Activated B cell treated with CpG ODN at 0.5 μM for 24 hours (primary cell): ENCODE results near the gene SDC1. TPM values are rescaled to one million over a fixed set of nuclear protein-coding genes. Genes with fewer than 3 reads are reported as not detected.

Source experiments
- ATAC-seq: fragments of 200-7000 bp; cut with Tn5 transposase; one replicate; pipeline ENCODE4 v1.10.0; 2021; ENCODE audit warnings: low read depth, mild to moderate bottlenecking, moderate library complexity
- CTCF ChIA-PET: fragments of 350-600 bp; sonication (Branson Sonifier 250); formaldehyde crosslinking; loops from one replicate; lab custom pipeline; 2021; ENCODE audit warnings: antibody characterized with exemption; lab: Charles Lee
- POLR2A ChIA-PET: fragments of 350-600 bp; sonication (Branson Sonifier 250); formaldehyde crosslinking; loops from one replicate; lab custom pipeline; 2021; ENCODE audit warnings: antibody characterized with exemption; lab: Charles Lee
- DNase-seq: peaks from one replicate; pipeline ENCODE4 v3.0.0; 2022
- H3K27ac Mint-ChIP-seq: one replicate; pipeline ENCODE4 v1.8.0; 2020; ENCODE audit warnings: mixed read lengths
- H3K27me3 Mint-ChIP-seq: one replicate; pipeline ENCODE4 v1.8.0; 2021; ENCODE audit warnings: mixed read lengths
- H3K36me3 Mint-ChIP-seq: one replicate; pipeline ENCODE4 v1.8.0; 2021; ENCODE audit warnings: low read depth, mixed read lengths
- H3K4me1 Mint-ChIP-seq: one replicate; pipeline ENCODE4 v1.8.0; 2021; ENCODE audit warnings: mixed read lengths
- H3K4me3 Mint-ChIP-seq: one replicate; pipeline ENCODE4 v1.8.0; 2020; ENCODE audit warnings: mild to moderate bottlenecking, mixed read lengths
- H3K9me3 Mint-ChIP-seq: one replicate; pipeline ENCODE4 v1.8.0; 2020; ENCODE audit warnings: mixed read lengths
- intact Hi-C: fragments of 100-400 bp; cut with micrococcal nuclease; formaldehyde crosslinking; loops from one replicate; pipeline ENCODE4 v1.15.1; 2024
- total RNA-seq: library from RNA; stranded (reverse); gene quantifications from 2 replicates; pipeline ENCODE4 v1.2.3, GENCODE V29; 2022
- TF ChIP-seq, protein P1 (sequence below): fragments of 200-600 bp; IDR thresholded peaks from one replicate; pipeline ENCODE4 v1.8.0; 2022; ENCODE audit warnings: antibody characterized with exemption, mild to moderate bottlenecking

SDC1 gene
- total RNA-seq, 1 donor from 2014 or later: not detected

DNA sequence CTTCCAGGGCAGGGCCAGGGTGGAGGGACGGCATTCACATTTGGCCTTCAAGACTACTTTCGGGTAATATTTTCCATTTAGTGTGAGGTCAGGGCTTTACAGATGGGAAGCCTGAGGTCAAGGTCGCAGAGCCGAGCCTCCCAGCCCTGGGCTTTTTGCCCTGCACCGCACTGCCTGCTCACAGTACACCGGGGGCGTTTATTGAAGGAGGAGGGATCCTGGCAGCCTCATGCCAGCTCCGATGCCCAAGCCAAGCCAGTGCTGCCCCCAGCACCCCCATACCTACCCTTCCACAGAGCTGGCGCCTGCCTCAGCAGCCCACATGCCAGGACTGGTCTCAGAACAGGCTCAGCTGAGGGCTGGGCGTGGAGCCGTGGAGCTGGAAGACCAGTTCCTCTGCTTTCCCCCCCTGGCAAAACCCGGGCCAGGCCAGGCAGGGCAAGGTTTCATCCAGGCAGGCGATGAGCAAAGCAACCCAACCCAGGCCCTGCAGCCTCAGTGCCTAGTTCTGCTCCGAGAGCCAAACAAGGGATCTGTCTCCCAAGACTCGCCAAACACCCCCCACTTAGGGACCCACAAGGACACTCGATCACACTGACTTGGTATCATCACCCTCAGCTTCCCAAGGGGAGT is 11.9 kb downstream of the SDC1 start:
- Mint-ChIP-seq H3K9me3 (no peaks in the 10 kb centered on the region), H3K4me3 (no peak overlapping the region), H3K36me3 (no peaks in the 10 kb centered on the region), H3K27ac (no peak overlapping the region), H3K4me1 (no peaks in the 10 kb centered on the region), H3K27me3 (peaks cover 2% of the 10 kb centered on the region)
- CTCF ChIA-PET: no interaction called here
- no peak for ATAC-seq
- no peak for DNase-seq
- TF ChIP-seq, protein P1, sequence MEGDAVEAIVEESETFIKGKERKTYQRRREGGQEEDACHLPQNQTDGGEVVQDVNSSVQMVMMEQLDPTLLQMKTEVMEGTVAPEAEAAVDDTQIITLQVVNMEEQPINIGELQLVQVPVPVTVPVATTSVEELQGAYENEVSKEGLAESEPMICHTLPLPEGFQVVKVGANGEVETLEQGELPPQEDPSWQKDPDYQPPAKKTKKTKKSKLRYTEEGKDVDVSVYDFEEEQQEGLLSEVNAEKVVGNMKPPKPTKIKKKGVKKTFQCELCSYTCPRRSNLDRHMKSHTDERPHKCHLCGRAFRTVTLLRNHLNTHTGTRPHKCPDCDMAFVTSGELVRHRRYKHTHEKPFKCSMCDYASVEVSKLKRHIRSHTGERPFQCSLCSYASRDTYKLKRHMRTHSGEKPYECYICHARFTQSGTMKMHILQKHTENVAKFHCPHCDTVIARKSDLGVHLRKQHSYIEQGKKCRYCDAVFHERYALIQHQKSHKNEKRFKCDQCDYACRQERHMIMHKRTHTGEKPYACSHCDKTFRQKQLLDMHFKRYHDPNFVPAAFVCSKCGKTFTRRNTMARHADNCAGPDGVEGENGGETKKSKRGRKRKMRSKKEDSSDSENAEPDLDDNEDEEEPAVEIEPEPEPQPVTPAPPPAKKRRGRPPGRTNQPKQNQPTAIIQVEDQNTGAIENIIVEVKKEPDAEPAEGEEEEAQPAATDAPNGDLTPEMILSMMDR: no peak
- POLR2A ChIA-PET: no interaction called here
- intact Hi-C loops: no loop called here

DNA sequence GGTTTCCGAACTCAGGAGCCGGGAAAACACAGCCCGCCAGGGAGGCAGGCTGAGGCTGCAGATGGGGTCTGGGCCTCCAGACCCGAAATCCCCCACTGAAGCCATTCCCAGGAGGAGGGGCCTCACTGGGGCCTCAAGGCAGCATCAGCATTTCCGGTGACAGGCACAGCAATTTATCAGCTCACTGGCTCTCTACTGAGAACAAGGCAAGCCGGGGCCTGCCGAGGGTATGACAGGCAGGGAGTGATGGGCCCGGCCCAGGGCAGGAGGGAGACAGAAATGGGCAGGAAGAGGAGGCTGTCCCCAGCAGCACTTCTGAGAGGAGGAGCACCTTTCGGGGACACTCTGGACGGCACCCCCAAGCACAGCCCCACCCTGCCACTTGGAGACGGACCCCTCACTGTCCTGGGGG is 12.5 kb downstream of the SDC1 start:
- TF ChIP-seq, protein P1: no peak
- Mint-ChIP-seq H3K27me3 (peaks cover 2% of the 10 kb centered on the region), H3K9me3 (no peaks in the 10 kb centered on the region), H3K36me3 (no peaks in the 10 kb centered on the region), H3K27ac (no peak overlapping the region), H3K4me1 (no peaks in the 10 kb centered on the region), H3K4me3 (no peak overlapping the region)
- no peak for ATAC-seq
- DNase-seq: no peak
- CTCF ChIA-PET: no interaction called here
- intact Hi-C loops: no loop called here
- POLR2A ChIA-PET: no interaction called here

DNA sequence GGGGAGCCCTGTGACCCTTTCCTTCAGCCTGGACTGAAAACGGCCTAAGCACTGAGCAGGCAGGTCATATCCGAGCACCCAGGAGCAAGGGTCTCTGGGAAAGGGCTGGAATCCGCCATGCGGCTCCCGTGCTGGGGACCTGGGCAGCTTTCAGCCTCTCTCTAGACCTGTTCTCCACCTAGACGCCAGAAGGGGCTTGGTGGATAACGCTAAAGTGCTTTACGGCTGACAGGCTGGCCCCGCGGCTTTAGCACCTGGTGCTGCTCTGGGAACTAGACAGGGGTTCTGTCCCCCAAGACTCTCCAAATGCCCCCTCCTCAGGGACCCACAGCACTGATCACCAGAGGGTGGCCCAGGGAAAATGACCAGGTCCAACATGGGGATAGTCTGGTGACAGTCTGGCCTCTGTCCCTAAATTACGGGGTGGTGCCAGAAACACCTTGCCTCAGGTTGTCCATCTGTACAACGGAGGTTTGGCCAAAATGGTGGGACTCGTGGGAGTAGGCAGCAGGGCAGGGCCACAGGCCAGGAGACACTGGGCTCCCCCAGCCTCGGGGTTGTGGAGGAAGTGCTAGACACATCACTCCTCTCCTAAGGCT is 13.0 kb downstream of the SDC1 start:
- Mint-ChIP-seq H3K4me1 (no peaks in the 10 kb centered on the region), H3K27me3 (peaks cover 2% of the 10 kb centered on the region), H3K27ac (no peak overlapping the region), H3K36me3 (no peaks in the 10 kb centered on the region), H3K9me3 (no peaks in the 10 kb centered on the region), H3K4me3 (no peak overlapping the region)
- ChIA-PET POLR2A (no interaction called here), CTCF (no interaction called here)
- ATAC-seq (no peak), DNase-seq (no peak)
- intact Hi-C loops: no loop called here
- TF ChIP-seq, protein P1: no peak

DNA sequence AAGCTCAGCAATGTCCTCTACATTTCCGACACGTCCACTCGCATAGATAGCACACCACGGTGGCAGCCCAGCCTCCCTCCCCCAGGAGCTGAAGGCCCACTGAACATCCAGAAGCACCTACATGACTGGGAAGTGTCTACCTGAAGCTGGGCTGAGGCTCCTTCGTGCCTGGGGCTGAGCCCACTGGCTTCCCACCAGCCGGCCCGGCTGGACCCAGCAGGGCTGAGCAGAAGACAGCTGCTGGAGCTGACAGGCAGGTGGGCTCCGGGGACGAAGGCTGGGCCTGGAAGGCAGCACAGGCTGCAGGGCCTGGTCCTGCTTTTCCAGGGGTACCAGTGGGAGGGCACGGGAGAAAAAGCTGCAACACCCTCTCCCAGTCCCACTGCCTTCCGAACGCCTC is 13.5 kb downstream of the SDC1 start:
- Mint-ChIP-seq H3K27ac (no peak overlapping the region), H3K27me3 (peaks cover 2% of the 10 kb centered on the region), H3K4me1 (peaks cover 2% of the 10 kb centered on the region), H3K36me3 (no peaks in the 10 kb centered on the region), H3K4me3 (no peak overlapping the region), H3K9me3 (no peaks in the 10 kb centered on the region)
- TF ChIP-seq, protein P1: no peak
- ChIA-PET CTCF (no interaction called here), POLR2A (no interaction called here)
- no peak for ATAC-seq
- intact Hi-C loops: no loop called here
- no peak for DNase-seq

DNA sequence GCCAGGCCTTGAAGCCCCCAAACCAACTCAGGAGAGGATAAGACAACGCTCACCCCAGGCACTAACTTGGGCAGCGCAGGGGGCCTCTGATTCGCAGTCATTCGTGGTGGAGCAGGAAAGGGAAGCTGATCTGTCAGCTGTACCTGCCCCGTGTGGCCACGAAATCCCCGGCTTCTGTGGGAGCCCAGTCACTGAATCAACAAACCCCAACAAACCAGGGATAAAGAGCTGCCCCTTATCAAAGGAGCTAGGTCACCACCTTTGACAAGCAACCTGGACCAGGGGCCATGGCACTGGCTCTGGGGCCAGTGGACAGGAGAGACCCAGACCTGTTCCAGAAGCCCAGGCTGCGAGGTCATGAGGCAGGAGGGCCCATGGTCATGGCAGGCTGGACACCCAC is 14.5 kb downstream of the SDC1 start:
- Mint-ChIP-seq H3K9me3 (no peaks in the 10 kb centered on the region), H3K27me3 (peaks cover 2% of the 10 kb centered on the region), H3K27ac (no peak overlapping the region), H3K4me3 (no peak overlapping the region), H3K36me3 (no peaks in the 10 kb centered on the region), H3K4me1 (peaks cover 2% of the 10 kb centered on the region)
- intact Hi-C loops: no loop called here
- TF ChIP-seq, protein P1: no peak
- ATAC-seq (no peak), DNase-seq (no peak)
- ChIA-PET CTCF (no interaction called here), POLR2A (no interaction called here)
